HEK293T (cell line): ENCODE data around the gene FGFBP1.

Source experiments
- ARNT ChIP-seq: fragments of 450-650 bp; IDR thresholded peaks from 2 replicates; pipeline ENCODE4 v1.6.1; 2017; ENCODE audit warnings: mild to moderate bottlenecking
- BHLHE40 ChIP-seq: fragments of 450-650 bp; IDR thresholded peaks from 2 replicates; pipeline ENCODE4 v1.6.1; 2016; ENCODE audit warnings: mild to moderate bottlenecking, moderate library complexity, borderline replicate concordance
- ELF4 ChIP-seq: fragments of 450-650 bp; IDR thresholded peaks from 2 replicates; pipeline ENCODE4 v1.6.1; 2017; ENCODE audit warnings: antibody characterized with exemption
- FOXA1 ChIP-seq: fragments of 450-650 bp; IDR thresholded peaks from 2 replicates; pipeline ENCODE4 v1.6.1; 2016; ENCODE audit warnings: mild to moderate bottlenecking
- FOXK2 ChIP-seq: fragments of 450-650 bp; IDR thresholded peaks from 2 replicates; pipeline ENCODE4 v1.6.1; 2016; ENCODE audit warnings: mild to moderate bottlenecking
- FOXM1 ChIP-seq: fragments of 450-650 bp; IDR thresholded peaks from 2 replicates; pipeline ENCODE4 v1.6.1; 2017; ENCODE audit warnings: mild to moderate bottlenecking, borderline replicate concordance
- HDGF ChIP-seq: fragments of 450-650 bp; IDR thresholded peaks from 2 replicates; pipeline ENCODE4 v1.6.1; 2017; ENCODE audit warnings: antibody characterized with exemption, borderline replicate concordance
- L3MBTL2 ChIP-seq: fragments of 450-650 bp; conservative IDR thresholded peaks from 2 replicates; pipeline ENCODE4 v1.6.1; 2016; ENCODE audit warnings: mild to moderate bottlenecking
- LEF1 ChIP-seq: fragments of 450-650 bp; IDR thresholded peaks from 2 replicates; pipeline ENCODE4 v1.6.1; 2017; ENCODE audit warnings: mild to moderate bottlenecking, borderline replicate concordance
- NFRKB ChIP-seq: fragments of 450-650 bp; IDR thresholded peaks from 2 replicates; pipeline ENCODE4 v1.6.1; 2016; ENCODE audit warnings: mild to moderate bottlenecking, moderate library complexity
- SP1 ChIP-seq: fragments of 450-650 bp; IDR thresholded peaks from 2 replicates; pipeline ENCODE4 v1.6.1; 2017
- SUZ12 ChIP-seq: fragments of 450-650 bp; IDR thresholded peaks from 2 replicates; pipeline ENCODE4 v1.6.1; 2016; ENCODE audit warnings: mild to moderate bottlenecking
- ZNF384 ChIP-seq: fragments of 450-650 bp; IDR thresholded peaks from 2 replicates; pipeline ENCODE4 v1.6.1; 2016
- TF ChIP-seq, protein P1 (sequence below): fragments of 450-650 bp; IDR thresholded peaks from 2 replicates; pipeline ENCODE4 v1.6.1; 2016

DNA sequence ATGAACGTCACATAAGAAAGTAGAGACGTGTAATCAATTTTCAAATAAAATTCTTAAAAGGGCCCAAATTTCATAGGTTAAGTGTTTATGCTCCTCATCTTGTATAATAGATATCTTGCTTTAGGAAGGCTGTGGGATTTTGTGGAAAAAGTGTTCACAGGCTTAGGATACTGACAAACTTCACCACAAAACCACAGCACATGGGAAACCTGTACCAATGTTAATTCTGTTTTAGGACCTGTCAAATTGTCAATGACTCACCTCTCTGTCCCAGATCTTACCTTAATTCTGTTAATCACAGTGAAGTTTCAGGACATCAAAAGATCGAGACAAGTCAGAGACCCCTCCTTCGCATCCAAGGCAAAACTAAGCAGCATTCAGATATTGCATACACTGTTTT, 24.2 kb downstream of the FGFBP1 start:
- TF ChIP-seq LEF1 (no peak), FOXM1 (no peak), ARNT (no peak), L3MBTL2 (no peak), NFRKB (no peak), SUZ12 (no peak), BHLHE40 (no peak), ZNF384 (no peak), ELF4 (no peak), HDGF (no peak), SP1 (no peak), FOXA1 (no peak), FOXK2 (no peak)
- TF ChIP-seq, protein P1, sequence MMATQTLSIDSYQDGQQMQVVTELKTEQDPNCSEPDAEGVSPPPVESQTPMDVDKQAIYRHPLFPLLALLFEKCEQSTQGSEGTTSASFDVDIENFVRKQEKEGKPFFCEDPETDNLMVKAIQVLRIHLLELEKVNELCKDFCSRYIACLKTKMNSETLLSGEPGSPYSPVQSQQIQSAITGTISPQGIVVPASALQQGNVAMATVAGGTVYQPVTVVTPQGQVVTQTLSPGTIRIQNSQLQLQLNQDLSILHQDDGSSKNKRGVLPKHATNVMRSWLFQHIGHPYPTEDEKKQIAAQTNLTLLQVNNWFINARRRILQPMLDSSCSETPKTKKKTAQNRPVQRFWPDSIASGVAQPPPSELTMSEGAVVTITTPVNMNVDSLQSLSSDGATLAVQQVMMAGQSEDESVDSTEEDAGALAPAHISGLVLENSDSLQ = no peak
